Stomach (tissue), 9 donors: ENCODE data around the gene B3GNT3. TPM values are rescaled to one million over a fixed set of nuclear protein-coding genes. Genes with fewer than 3 reads are reported as not detected.

Source experiments
- DNase-seq, 2 donors: peaks; one replicate each; pipeline versions ENCODE4 v3.0.0 to v3.0.0-alpha.2; 2013 to 2019
- H3K27ac ChIP-seq, 5 donors: fragments of 200-600 bp in 4 of 5; sonication (generic) in 4 of 5; one replicate each; pipeline ENCODE4 v1.5.1; 2013 to 2019; ENCODE audit warnings: mild to moderate bottlenecking in 1 of 5, moderate library complexity in 1 of 5
- H3K27me3 ChIP-seq, 3 donors: fragments of 200-600 bp; sonication (generic); one replicate each; pipeline ENCODE4 v1.5.1; 2017 to 2019; ENCODE audit warnings: mixed run types in 1 of 3
- H3K36me3 ChIP-seq, 4 donors: fragments of 200-600 bp; sonication (generic); 1 replicate in 3 of 4; 2 replicates in 1 of 4; pipeline ENCODE4 v1.5.1; 2016 to 2019
- H3K4me1 ChIP-seq, 4 donors: fragments of 200-600 bp; sonication (generic); one replicate each; pipeline ENCODE4 v1.5.1; 2016 to 2019
- H3K4me3 ChIP-seq, 4 donors: fragments of 200-600 bp; sonication (generic) in 3 of 4; one replicate each; pipeline ENCODE4 v1.5.1; 2016 to 2019; ENCODE audit warnings: mild to moderate bottlenecking in 1 of 4
- H3K9me3 ChIP-seq, 4 donors: fragments of 200-600 bp; sonication (generic); one replicate each; pipeline ENCODE4 v1.5.1; 2016 to 2019
- CTCF ChIP-seq, 7 experiments: fragments of 450-650 bp in 4 of 7; fragments of 200-600 bp in 3 of 7; sonication (generic) in 3 of 7; IDR thresholded peaks; one replicate each; pipeline ENCODE4 v1.5.1; 2016 to 2019; ENCODE audit warnings: antibody characterized with exemption in 7 of 7, control low read depth in 2 of 7, mild to moderate bottlenecking in 1 of 7
- EP300 ChIP-seq: sonication (generic); formaldehyde crosslinking; IDR thresholded peaks from one replicate; pipeline ENCODE4 v1.6.1; 2017; ENCODE audit warnings: antibody characterized with exemption
- POLR2A ChIP-seq, 4 donors: fragments of 450-650 bp; IDR thresholded peaks; one replicate each; pipeline ENCODE4 v1.6.1; 2016; ENCODE audit warnings: antibody characterized with exemption in 4 of 4, control low read depth in 2 of 4, mild to moderate bottlenecking in 1 of 4, moderate library complexity in 1 of 4
- POLR2AphosphoS5 ChIP-seq, 3 donors: sonication (generic); formaldehyde crosslinking; IDR thresholded peaks; one replicate each; pipeline ENCODE4 v1.6.1; 2016; ENCODE audit warnings: antibody characterized with exemption in 3 of 3
- WGBS, 5 donors: extraction: QIAGEN DNeasy Blood & Tissue Kit in 3 of 5; methylation state at CpG; one replicate each; pipeline versions ENCODE4 v1.1.5 to v1.1.7; 2013 to 2018; 5-methylcytosine and 5-hydroxymethylcytosine counted together
- intact Hi-C: fragments of 100-400 bp; cut with DNase I; formaldehyde crosslinking; loops from one replicate; pipeline ENCODE4 v1.15.1; 2023; ENCODE audit warnings: low total_unique reads
- polyA plus RNA-seq, 3 donors: library from polyadenylated mRNA; stranded (reverse); fragments of 200-250 nt; gene quantifications; one replicate each; pipeline ENCODE4 v1.2.3, GENCODE V29; 2013
- total RNA-seq, 5 donors: library from RNA; depleted of rRNA; stranded (reverse); fragments of >200 nt; gene quantifications; one replicate each; pipeline versions ENCODE4 v1.1.0 to v1.2.3, GENCODE V29; 2014 to 2016
- donor health status: healthy with polysubstance abuse.
- donor health status: Bipolar disorder and iron deficiency.
- donor health status: healthy.

B3GNT3 gene
- total and polyA plus RNA-seq, 8 donors, result 11.3 to 117 (median 20.2) TPM

DNA sequence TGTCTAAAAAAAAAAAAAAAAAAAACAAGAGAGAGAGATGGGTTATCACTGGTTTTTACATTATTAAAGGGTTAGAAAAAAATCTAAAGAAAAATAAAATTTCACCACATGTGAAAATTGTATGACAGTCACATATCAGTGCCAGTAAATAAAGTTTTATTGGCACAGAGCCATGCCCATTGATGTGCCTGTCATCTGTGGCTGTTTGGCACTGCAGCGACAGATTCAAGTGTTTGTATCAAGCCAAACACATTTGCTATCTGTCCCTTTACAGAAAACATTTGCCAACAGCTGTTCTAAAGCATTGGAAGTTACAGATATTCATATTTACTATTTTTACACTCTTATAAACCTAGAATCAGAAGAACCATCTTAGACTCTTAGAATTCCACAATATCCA is 27.4 kb upstream of the B3GNT3 start:
- no peak for DNase-seq
- Histone ChIP-seq H3K36me3 (peaks cover 0 to 15% (median 0%) of the 10 kb centered on the region in 4 donors), H3K27ac (no peak overlapping the region), H3K9me3 (no peaks in the 10 kb centered on the region), H3K27me3 (peaks cover 0 to 4% (median 0%) of the 10 kb centered on the region in 3 donors), H3K4me1 (peaks cover 0 to 20% (median 9%) of the 10 kb centered on the region in 4 donors), H3K4me3 (no peak overlapping the region)
- intact Hi-C loops, result loop anchor here (5.0 kb wide), 1 partner anchor 65 kb away; no protein-coding TSS in a partner anchor
- TF ChIP-seq POLR2A (IDR thresholded peaks at IDR 0.05) (no peak), CTCF (IDR thresholded peaks at IDR 0.05) (no peak), EP300 (no peak), POLR2AphosphoS5 (IDR thresholded peaks at IDR 0.05) (no peak)
- 32 to 65% (median 48%) methylated on average over 1 of the region's 1 CpG for WGBS, 5 donors

GRCh38 chr19:17770613-17771012 is 24.3 kb upstream of the B3GNT3 start:
- no peak for DNase-seq
- Histone ChIP-seq H3K27me3 (peaks cover 0 to 4% (median 0%) of the 10 kb centered on the region in 3 donors), H3K9me3 (no peaks in the 10 kb centered on the region), H3K36me3 (peaks cover 0 to 18% (median 0%) of the 10 kb centered on the region in 4 donors), H3K4me1 (peaks cover 0 to 13% (median 9%) of the 10 kb centered on the region in 4 donors), H3K4me3 (no peak overlapping the region), H3K27ac (no peak overlapping the region)
- WGBS, 5 donors, result 75 to 87% (median 80%) methylated on average over 9 to 13 of the region's 13 CpGs
- TF ChIP-seq EP300, result no peak
- TF ChIP-seq CTCF (IDR thresholded peaks at IDR 0.05), result no peak
- TF ChIP-seq POLR2A (IDR thresholded peaks at IDR 0.05), result no peak
- no peak for TF ChIP-seq POLR2AphosphoS5 (IDR thresholded peaks at IDR 0.05)
- intact Hi-C loops, result no loop called here

DNA sequence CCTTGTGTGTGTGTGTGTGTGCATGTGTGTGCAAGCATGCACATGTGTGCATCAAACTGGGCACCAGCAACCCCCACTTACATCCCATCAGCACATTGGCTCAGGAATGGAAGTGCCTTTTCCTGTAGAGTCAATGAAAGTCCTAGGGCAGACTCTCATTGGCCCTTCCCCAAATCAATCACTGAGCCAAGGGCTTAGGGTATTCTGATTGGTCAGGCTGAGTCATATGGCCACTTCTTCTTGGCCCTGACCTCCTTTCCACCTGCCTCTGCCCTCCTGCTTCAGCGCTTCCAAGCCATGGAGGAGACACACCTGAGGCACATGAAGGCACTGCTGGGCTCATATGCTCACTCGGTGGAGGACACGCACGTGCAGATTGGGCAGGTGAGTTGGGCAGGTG is 22.8 kb upstream of the B3GNT3 start:
- no peak for DNase-seq
- WGBS, 5 donors, result 91 to 100% (median 97%) methylated on average over 4 of the region's 4 CpGs
- H3K4me1 ChIP-seq, result no peaks in the 10 kb centered on the region
- H3K36me3 ChIP-seq, result peaks cover 0 to 18% (median 0%) of the 10 kb centered on the region in 4 donors
- TF ChIP-seq CTCF (IDR thresholded peaks at IDR 0.05), result no peak
- TF ChIP-seq EP300, result no peak
- TF ChIP-seq POLR2A (IDR thresholded peaks at IDR 0.05), result no peak
- TF ChIP-seq POLR2AphosphoS5 (IDR thresholded peaks at IDR 0.05), result no peak
- H3K4me3 ChIP-seq, result no peak overlapping the region
- H3K9me3 ChIP-seq, result no peaks in the 10 kb centered on the region
- H3K27me3 ChIP-seq, result peaks cover 0 to 9% (median 0%) of the 10 kb centered on the region in 3 donors
- H3K27ac ChIP-seq, result no peak overlapping the region
- intact Hi-C loops, result no loop called here

- intact Hi-C loops, result no loop called here
- no peak overlapping the region for H3K27ac ChIP-seq
- DNase-seq, result peak in 1 of 2 donors; percentile 42
Measured at GRCh38 chr19:17775245-17775927, 19.6 kb upstream of the B3GNT3 start.

More at GRCh38 chr19:17775245-17775927, 19.6 kb upstream of the B3GNT3 start:
- 57 to 67% (median 67%) methylated on average over 15 to 16 of the region's 16 CpGs for WGBS, 5 donors
- TF ChIP-seq CTCF (IDR thresholded peaks at IDR 0.05) (peak in 1 of 7 experiments; percentile 27), EP300 (no peak), POLR2A (IDR thresholded peaks at IDR 0.05) (no peak)
- Histone ChIP-seq H3K36me3 (peaks cover 0 to 17% (median 0%) of the 10 kb centered on the region in 4 donors), H3K27me3 (peaks cover 0 to 36% (median 4%) of the 10 kb centered on the region in 3 donors), H3K4me1 (peaks cover 0 to 22% (median 17%) of the 10 kb centered on the region in 4 donors), H3K9me3 (no peaks in the 10 kb centered on the region), H3K4me3 (no peak overlapping the region)
